Measurements from ENCODE around the gene SLC35F4. TPM values are rescaled to one million over a fixed set of nuclear protein-coding genes. Genes with fewer than 3 reads are reported as not detected.

SLC35F4 gene
- total RNA-seq, 1 donor, result not detected

GRCh38 chr14:57845802-57846531 is 19.9 kb downstream of the SLC35F4 start:
- peak; percentile 85 for DNase-seq (ENCODE audit: low read depth)
- H3K4me3 ChIP-seq (ENCODE audit: low read depth, low read length), result no peak overlapping the region
- TF ChIP-seq CTCF (IDR thresholded peaks at IDR 0.05; ENCODE audit: insufficient read depth, low read length), result peak; percentile 56

- no peak for TF ChIP-seq CTCF (IDR thresholded peaks at IDR 0.05; ENCODE audit: insufficient read depth, low read length)
- H3K4me3 ChIP-seq (ENCODE audit: low read depth, low read length), result no peak overlapping the region
- DNase-seq (ENCODE audit: low read depth), result no peak
Observed at GRCh38 chr14:57845316-57845715, 20.6 kb downstream of the SLC35F4 start.

DNA sequence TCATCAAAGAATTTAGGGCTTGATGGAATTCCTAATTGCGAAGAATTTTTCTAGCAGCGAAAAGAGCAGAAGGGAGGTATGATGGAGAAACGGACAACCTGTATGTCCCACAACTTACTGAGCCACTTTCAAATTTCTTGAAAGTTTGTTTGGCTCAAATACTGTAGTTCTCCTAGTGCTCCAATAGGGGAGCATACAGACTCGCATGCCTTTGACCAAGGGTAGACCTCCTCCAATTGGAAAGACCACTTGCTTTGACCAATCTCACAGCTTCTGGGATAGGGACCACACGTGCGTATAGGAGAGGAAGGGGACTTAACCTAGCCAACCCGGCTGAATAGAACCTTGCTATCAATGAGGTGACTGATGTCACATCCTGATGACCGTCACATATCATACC is 28.6 kb downstream of the SLC35F4 start:
- no peak for DNase-seq (ENCODE audit: low read depth)
- TF ChIP-seq CTCF (IDR thresholded peaks at IDR 0.05; ENCODE audit: insufficient read depth, low read length), result no peak
- H3K4me3 ChIP-seq (ENCODE audit: low read depth, low read length), result no peak overlapping the region

GRCh38 chr14:57835766-57836165 is 30.1 kb downstream of the SLC35F4 start:
- DNase-seq (ENCODE audit: low read depth), result peak; percentile 52

GRCh38 chr14:57834961-57835360 is 30.9 kb downstream of the SLC35F4 start:
- no peak for DNase-seq (ENCODE audit: low read depth)
- TF ChIP-seq CTCF (IDR thresholded peaks at IDR 0.05; ENCODE audit: insufficient read depth, low read length), result no peak

More at GRCh38 chr14:57835766-57836165, 30.1 kb downstream of the SLC35F4 start:
- no peak overlapping the region for H3K4me3 ChIP-seq (ENCODE audit: low read depth, low read length)
- no peak for TF ChIP-seq CTCF (IDR thresholded peaks at IDR 0.05; ENCODE audit: insufficient read depth, low read length)

GRCh38 chr14:57834001-57834598 is 31.8 kb downstream of the SLC35F4 start:
- no peak for TF ChIP-seq CTCF (IDR thresholded peaks at IDR 0.05; ENCODE audit: insufficient read depth, low read length)
- DNase-seq (ENCODE audit: low read depth), result no peak

More at GRCh38 chr14:57834961-57835360, 30.9 kb downstream of the SLC35F4 start:
- no peak overlapping the region for H3K4me3 ChIP-seq (ENCODE audit: low read depth, low read length)

More at GRCh38 chr14:57834001-57834598, 31.8 kb downstream of the SLC35F4 start:
- no peak overlapping the region for H3K4me3 ChIP-seq (ENCODE audit: low read depth, low read length)
